NOMO-1 (cell line): Measurements from ENCODE around the gene BTLA.
A peak's percentile ranks its signal among the peaks of the same experiment; 100 is the strongest.
"Not testable (repeated sequence)": the region's sequence is repeated elsewhere in the genome, so short reads cannot be mapped to it uniquely, and the experiment has no call there.

ENCODE experiments used
- DNase-seq, 2 experiments: peaks; one replicate each; lab custom pipeline; 2025; ENCODE audit not compliant: unreplicated experiment in 2 of 2; lab: John Stamatoyannopoulos, UW

Gene BTLA

DNA sequence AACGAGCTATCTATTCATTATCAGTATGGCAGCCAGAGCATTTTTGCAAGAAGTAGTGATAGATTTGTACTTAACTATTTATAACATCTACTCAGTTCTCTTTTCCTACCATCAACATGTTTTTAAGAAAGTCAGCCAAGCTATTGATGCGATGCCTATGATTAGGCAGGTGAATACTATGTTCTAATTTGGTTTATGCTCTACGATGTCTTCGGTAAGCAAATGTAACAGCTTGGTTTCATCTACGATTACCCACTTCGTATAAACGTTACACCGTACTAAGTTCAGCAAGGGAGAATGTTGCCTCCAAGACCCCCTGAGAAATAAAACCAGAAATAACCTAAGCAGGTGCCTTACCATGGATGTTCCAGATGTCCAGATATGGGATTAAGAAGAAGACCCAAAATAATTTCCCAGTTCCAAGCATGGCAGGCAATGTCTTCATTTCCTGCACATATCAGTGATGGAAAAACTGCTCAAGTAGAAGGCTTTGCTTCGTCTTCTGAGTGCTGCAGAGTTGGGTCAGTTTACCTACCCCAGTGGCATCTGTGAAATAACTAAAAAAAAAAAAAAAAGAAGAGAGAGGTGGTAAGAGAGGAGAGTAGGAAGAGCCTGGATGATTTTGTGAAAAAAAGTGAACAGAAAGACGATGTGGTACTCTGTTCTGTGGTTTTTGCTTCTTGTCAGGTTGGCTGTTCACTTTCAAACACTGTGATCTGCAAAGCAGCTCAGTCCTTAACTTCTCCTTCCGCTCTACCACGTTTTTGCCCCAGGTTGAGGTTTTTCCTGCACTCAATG lies at the start of gene BTLA:
Gene BTLA, minus strand, starts transcription at position 559 of the 798 bp plus-strand sequence. Its CDS starts 114 bp downstream, at position 445.
- peak; percentile 45 to 59 for DNase-seq

DNA sequence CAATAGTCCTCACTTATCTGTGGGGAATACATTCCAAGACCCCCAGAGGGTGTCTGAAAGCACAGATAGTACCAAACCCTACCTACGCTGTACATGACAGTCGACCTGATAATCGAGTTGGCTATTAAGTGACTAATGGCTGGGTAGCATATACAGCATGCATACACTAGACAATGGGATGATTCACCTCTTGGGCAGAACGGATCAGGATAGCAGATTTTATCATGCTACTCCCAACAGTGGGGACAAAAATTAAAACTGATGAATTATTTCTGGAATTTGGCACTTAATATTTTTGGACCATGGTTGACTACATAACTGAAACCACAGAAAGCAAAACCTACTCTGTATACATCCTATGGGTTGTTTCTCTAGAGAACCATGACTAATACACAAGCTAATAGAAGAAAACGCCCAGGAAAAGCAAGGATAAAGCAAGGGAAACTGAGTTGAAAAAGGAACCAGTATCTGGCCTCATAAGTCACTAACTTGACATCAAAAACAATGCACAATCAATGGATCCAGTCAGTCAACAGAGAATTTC lies 47.0 kb upstream of the BTLA start:
- no peak for DNase-seq

DNA sequence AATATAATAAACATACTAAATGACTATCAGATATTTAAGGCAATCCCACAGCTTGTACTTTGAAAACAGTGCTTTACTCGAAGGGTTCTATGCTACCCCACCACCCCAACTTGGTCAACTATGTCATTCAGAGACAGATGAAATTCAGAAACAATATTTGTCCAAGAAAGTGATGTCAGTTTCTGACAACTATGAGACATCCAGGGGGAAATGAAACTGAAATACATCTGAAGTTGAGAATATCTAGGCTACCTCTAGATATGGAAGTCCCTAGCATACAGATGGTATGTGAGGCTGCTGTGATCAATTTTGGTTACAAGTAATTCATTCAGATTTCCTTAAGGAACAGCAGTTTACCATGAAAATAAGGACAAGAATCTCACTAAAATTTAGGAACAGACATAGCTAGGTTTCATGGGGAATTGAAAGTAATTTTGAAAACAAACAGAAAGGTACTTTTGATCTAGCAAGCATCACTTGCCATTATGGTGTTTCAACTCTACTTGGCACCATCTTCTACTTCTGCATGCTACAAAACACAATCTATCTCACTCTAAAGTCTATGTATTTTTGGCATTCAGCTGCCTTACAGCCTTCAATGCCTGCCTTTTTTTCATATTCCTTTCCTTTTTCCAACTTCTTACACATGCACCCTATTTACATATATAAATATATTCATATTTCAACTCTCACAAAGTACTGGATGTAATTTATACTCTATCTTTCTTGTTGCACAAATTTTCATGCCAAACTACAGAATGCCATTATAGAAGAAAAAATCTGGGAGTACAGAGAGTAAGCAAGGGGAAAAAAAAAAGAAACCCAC lies 40.8 kb upstream of the BTLA start:
- peak in 1 of 2 experiments; percentile 7 for DNase-seq

GRCh38 chr3:112531358-112531781 lies 32.1 kb upstream of the BTLA start:
- DNase-seq = peak; percentile 24 to 30

DNA sequence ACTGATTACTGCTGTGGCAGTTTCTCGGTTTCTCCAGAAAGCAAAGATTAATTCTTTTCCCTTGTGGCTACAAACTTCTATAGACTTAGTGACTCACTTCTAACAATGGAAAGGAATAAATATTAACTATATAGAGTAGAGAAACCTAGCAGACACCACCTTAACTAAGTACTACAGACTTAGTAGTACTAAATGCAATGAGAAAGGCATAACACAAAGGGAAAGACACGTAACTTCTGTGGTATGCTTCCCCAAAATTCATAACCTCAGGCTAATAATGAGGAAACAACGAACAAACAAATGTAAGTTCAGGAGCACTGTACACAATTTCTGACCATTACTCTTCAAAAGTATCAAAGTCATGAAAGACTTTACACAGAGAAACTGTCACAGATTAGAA lies 31.3 kb upstream of the BTLA start:
- DNase-seq = no peak

GRCh38 chr3:112524127-112524526 lies 24.9 kb upstream of the BTLA start:
- not testable (repeated sequence) for DNase-seq

GRCh38 chr3:112519424-112520001 lies 20.2 kb upstream of the BTLA start:
- peak; percentile 44 to 77 for DNase-seq

DNA sequence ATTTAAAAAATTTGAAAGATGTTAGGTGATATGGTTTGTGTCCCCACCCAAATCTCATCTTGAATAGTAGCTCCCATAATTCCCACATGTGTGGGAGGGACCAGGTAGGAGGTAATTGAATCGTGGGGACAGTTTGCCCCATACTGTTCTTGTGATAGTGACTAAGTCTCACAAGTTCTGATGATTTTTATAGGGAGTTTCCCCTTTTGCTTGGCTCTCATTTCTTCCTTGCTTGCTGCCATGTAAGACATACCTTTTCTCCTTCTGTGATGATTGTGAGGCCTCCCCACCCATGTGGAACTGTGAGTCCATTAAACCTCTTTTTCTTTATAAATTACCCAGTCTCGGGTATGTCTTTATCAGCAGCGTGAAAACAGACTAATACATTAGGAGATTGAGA lies 19.7 kb upstream of the BTLA start:
- DNase-seq = peak in 1 of 2 experiments; percentile 25

DNA sequence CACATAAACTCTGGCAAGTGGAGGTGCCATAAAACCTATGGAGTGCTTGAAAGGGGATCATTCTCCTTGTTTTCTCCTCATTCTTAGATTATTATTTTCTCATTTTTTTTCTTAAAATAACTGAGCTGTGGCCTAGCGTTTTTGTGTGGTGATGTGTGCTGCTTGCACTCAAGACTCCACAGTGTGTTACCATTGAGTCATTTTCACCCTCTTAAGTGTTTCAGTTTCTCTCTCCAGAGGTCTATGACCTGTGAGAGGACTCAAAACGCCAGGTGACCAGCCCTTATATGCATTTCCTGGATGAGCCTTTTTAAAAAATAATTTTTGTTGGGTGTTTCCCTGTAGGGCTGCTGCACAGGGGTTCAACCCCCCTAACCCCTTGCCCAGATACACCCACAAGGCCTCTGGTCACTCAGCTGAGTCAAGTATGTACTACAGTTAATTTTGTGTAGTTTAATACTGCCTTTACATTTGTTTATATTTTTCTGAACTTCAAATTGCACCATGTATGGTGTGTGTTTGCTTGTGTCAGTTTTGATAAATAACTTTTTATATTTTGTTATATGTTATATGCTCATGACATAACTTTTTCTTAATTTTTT lies 15.4 kb upstream of the BTLA start:
- no peak for DNase-seq

- no peak for DNase-seq
Measured at GRCh38 chr3:112512320-112512719, 13.0 kb upstream of the BTLA start.

GRCh38 chr3:112508860-112509259 lies 9.6 kb upstream of the BTLA start:
- DNase-seq = peak in 1 of 2 experiments; percentile 19

- no peak for DNase-seq
Measured at GRCh38 chr3:112508261-112508660, 9.0 kb upstream of the BTLA start.

DNA sequence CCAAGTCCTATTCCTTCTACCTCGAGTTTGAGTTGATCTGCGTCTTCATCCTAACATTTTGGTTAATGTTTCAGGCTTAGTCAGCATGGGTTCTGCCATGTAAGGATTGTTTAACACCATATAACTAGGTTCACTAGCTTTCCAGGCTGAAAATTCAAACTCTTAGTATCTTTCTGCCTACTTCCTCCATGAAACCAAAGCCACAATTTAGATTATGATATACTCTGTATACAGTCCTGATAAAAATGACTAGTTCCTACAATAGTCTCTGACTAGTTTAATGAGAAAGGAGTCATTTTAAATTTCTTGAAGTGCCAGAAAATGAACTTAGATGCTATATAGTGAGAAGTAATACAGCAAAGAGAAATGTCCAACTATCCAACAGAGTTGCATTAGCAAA lies 6.6 kb upstream of the BTLA start:
- DNase-seq = peak in 1 of 2 experiments; percentile 56

- no peak for DNase-seq
Measured at GRCh38 chr3:112504123-112504522, 4.9 kb upstream of the BTLA start.

- DNase-seq = no peak
Measured at GRCh38 chr3:112503304-112503972, 4.2 kb upstream of the BTLA start.

DNA sequence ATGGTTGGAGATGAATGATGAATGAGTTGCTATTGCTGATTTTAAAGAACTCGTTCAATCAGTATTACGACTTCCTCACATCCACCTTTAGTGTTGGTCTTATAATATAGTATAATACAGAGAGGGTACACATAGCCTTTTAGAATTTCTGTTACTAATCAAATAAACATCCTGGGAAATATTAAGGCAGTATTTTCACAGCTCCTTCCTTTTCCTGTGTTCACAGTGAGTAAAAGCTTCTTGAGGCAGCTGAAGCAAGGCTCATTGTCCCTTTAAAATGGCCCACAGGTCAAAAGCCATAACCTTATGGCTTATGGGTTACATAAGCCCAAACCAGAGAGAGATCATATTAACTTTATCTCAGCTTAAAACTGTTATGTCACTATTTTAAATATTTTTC lies 1.3 kb upstream of the BTLA start:
- no peak for DNase-seq

GRCh38 chr3:112497897-112498548 lies 1.2 kb downstream of the BTLA start:
- peak; percentile 80 to 82 for DNase-seq

DNA sequence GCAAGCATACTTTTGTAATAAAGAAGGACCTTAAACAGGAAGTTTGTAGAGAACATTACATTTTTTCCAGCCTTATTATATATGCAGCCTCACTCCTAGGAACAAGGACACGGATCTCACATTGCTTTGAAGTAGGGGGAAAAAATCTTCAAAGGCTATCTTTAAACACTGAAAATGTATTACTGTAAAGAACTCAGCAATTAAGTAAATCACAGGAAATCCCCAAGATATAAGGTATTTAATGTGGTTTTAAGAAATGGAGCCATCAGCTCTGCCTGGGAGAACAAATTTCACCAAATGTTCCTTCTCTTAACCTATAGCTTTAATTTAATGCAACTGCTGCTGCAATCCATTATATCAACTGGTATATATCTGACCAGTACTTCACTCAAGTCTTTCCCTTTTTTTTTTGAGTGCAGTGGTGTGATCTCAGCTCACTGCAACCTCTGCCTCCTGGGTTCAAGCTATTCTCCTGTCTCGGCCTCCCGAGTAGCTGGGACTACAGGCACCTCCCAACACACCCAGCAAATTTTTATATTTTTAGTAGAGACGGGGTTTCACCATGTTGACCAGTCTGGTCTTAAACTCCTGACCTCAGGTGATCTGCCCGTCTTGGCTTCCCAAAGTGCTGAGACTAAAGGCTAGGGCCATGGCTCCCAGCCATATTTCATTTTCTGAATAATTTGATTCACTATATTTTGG lies 2.8 kb downstream of the BTLA start:
- DNase-seq = no peak

DNA sequence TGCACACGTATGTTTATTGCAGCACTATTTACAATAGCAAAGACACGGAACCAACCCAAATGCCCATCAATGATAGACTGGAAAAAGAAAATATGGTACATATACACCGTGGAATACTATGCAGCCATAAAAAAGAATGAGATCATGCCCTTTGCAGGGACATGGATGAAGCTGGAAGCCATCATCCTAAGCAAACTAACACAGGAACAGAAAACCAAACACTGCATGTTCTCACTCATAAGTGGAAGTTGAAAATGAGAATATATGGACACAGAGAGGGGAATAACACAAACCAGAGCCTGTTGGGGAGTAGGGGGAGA lies 4.9 kb downstream of the BTLA start:
- DNase-seq = not testable (repeated sequence)
